SKM-1 (cell line): ENCODE data around the gene AGFG1.
"Not testable (repeated sequence)": the region's sequence is repeated elsewhere in the genome, so short reads cannot be mapped to it uniquely, and the experiment has no call there.

Experiments used
- DNase-seq: peaks from one replicate; lab custom pipeline; 2025; ENCODE audit not compliant: unreplicated experiment; lab: John Stamatoyannopoulos, UW

Gene AGFG1

DNA sequence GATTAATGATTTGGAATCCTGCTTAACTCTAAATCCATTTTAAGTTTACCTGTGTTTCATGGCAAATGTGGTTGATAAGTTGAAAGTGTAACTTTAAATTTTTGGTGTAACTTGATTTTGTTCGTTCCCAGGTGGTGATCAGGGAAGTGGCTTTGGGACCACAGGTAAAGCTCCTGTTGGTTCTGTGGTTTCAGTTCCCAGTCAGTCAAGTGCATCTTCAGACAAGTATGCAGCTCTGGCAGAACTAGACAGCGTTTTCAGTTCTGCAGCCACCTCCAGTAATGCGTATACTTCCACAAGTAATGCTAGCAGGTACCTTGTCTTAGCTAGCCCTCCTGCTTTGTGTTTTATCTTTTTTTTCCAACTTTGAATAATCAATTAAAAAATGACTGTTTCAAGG is 62.8 kb downstream of the AGFG1 start:
- no peak for DNase-seq

DNA sequence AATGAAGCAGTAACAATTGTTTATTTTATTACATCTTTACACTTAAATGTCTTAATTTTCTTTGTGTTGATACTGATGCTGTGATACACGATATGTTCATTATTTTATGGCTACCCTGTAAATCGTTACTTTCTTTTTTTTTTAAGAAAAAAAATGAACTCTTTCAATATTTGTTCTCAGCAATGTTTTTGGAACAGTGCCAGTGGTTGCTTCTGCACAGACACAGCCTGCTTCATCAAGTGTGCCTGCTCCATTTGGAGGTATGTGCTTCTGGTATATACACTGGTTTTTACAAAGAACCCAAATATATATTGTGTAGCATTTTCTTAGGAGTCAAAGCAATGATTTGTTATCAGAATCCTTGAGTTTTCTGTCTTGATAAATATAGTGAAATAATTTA is 64.5 kb downstream of the AGFG1 start:
- no peak for DNase-seq

DNA sequence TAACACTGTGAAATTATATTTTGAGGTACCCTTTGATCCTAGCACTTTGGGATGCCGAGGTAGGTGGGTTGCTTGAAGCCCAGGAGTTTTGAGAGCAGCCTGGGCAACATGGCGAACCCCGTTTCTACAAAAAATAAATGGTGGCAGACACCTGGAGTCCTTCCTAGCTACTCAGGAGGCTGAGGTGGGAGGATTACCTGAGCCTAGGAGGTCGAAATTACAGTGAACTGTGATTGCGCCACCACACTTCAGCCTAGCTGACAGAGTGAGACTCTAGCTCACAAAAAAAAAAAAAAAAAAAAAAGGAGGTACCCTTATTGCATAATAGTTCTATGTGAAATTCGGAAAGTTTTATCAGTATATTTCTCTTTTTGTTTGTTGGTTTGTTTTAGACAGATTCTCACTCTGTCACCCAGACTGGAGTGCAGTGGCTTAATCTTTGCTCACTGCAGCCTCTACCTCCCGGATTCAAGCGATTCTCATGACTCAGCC is 67.6 kb downstream of the AGFG1 start:
- DNase-seq, result no peak

DNA sequence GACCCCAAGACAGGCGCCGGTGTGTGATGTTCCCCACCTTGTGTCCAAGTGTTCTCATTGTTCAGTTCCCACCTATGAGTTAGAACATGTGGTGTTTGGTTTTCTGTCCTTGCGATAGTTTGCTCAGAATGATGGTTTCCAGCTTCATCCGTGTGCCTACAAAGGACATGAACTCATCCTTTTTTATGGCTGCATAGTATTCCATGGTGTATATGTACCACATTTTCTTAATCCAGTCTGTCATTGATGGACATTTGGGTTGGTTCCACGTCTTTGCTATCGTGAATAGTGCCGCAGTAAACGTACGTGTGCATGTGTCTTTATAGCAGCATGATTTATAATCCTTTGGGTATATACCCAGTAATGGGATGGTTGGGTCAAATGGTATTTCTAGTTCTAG is 68.4 kb downstream of the AGFG1 start:
- not testable (repeated sequence) for DNase-seq

DNA sequence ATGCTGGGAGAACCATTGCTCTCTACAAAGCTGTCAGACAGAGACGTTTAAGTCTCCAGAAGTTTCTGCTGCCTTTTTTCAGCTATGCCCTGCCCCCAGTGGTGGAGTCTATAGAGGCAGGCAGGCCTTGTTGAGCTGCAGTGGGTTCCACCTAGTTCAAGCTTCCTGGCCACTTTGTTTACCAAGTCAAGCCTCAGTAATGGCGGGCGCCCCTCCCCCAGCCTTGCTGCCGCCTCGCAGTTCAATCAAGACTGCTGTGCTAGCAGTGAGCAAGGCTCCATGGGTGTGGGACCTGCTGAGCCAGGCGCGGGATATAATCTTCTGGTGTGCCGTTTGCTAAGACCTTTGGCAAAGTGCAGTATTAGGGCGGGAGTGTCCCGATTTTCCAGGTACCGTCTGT is 74.0 kb downstream of the AGFG1 start:
- DNase-seq, result no peak

DNA sequence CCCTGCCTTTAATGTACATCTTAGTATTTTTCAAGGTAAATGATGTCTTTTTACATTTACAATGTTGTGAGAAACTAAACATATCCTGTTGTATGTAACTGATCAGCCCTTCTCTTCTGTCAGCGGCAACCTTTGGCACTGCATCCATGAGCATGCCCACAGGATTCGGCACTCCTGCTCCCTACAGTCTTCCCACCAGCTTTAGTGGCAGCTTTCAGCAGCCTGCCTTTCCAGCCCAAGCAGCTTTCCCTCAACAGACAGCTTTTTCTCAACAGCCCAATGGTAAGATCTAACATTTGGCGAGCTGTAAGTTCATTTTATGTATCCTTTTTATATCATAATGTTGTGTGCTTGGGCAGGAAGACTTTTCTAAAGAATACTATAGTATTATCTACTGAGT is 79.9 kb downstream of the AGFG1 start:
- DNase-seq, result no peak

DNA sequence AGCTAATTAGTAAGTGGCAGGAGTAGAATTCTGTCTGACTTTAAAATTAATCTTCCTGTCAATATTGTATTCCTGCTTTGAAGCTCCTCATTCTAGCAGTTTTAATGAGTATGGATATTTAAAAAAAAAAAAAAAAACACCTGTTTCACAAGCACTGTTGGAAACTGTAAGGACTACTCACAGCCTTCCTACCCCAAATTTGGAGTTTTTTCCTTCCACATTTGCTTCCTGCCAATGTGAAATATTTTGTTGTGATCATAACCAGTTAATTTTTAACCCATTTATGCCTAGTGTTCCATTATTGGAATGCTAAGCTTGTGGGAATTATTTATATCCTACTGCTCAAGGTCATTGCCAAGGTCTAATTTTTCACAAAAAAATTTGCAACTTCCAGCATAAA is 90.6 kb downstream of the AGFG1 start:
- no peak for DNase-seq

DNA sequence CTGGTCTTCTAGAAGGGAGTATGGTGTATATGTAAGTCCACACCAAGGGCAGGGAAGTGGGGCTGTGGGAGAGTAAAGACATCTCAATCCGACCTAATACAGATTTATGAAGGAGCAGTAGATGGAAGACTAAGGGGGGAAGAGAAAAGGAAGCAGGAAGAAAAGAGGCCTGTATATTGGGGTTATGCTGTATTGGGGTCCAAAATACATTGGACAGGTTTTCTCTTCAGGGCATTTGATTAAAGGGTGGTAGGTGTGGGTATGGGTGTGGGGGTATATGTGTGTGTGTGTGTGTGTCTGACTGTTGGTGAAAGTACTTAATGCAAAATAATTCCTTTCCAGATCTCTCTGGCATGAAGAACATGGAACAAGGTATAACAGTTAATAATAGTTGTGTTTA is 93.1 kb downstream of the AGFG1 start:
- no peak for DNase-seq

DNA sequence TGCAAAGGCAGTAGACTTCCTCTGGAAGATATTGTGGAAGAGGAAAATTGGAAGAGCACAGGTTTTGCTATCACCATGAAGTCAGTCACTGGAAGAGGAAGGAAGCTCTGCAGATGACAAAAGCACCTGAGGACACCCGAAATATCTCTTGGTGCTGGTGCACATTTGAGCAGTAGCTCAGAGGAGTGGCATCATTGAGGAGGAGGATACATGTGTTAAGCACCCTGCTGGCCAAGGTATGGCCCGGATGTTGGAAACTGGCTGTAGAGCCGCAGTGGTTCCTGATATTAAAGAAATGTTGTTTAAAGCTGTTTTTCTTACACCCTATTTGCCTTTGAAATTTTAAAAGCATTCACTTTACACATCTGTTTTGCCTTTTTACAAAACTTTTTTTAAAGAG is 94.1 kb downstream of the AGFG1 start:
- no peak for DNase-seq

DNA sequence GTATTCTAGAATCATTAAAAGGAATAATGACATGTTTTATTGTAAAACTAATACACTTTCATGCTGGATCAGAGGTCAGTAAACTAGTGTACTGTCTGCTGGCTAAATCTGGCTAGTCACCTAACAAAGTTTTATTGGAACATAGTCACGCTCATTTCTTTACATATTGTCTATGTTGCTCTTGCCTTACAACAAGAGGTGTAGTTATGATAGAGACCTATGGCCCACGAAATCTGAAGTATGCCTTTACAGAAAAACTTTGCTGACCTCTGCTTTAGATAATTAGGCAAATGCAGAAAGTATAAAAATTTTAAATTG is 96.9 kb downstream of the AGFG1 start:
- DNase-seq, result no peak

DNA sequence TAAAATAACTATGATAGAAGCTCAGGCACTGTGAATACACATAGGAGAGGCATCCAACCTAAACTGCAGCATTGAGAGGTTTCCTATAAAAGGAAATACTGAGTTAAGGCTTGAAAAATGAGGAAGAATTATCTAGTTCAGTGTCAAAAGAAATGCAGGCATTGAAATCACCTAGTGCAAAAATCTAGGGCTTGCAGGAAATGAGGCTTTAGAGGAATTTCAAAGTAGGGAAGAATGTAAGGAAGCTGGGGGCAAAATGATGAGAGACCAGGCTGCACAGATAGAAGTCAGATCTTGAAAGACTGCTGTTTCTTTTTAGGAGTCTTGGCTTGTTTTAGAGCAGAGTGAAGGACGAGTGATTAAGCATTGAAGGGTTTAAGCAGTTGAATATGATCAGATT is 98.7 kb downstream of the AGFG1 start:
- DNase-seq, result no peak

DNA sequence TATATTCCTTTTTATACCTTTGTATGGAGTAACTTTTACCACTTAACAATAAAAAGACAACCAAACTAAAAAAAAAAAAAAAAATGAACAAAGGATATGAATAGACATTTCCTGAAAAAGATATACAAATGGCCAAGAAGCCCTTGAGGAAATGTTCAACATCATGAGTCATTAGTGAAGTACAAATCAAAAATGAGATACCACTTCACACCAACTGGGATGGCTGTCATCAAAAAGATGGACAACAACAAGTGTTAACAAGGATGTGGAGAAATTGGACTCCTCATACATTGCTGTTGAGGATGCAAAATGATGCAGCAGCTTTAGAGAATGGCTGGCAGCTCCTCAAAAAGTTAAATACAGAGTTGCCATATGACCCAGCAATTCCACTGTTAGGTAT is 104.2 kb downstream of the AGFG1 start:
- DNase-seq, result no peak

DNA sequence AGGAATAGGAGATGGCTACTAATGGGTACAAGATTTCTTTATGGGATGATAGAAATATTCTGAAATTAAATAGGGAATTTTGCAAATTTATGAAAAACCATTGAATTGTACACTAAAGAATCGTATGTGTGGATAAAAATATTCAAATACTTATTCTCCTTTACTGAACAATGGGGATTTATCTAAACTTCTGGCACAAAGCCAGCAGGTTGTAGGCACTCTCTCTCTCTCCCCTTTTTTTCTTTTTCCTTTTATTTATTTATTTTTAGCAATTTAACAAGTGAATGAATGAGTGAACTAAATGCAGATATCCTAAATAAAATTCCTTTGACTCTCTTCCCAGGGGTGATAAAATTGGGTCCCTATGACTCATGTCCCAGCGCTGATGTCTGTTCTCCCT is 104.9 kb downstream of the AGFG1 start:
- DNase-seq, result no peak

DNA sequence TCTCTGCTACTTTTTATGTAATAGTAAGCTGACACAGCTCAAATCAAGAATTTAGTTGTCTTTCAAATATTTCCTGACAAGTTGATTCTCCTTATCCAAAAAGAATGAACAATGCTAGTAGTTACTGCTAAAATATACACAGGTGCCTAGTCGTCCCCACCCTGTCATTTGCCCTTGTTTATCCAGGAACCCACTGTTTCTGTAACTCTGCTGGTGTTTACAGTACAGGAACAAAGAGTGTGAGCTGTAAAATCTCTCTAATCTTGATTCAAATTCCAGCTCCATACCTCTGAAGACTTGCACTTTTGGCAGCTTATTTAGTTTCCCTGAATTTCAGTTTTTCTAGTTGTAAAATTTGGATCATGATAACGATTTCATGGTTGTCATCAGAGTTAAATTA is 105.6 kb downstream of the AGFG1 start:
- DNase-seq, result no peak

DNA sequence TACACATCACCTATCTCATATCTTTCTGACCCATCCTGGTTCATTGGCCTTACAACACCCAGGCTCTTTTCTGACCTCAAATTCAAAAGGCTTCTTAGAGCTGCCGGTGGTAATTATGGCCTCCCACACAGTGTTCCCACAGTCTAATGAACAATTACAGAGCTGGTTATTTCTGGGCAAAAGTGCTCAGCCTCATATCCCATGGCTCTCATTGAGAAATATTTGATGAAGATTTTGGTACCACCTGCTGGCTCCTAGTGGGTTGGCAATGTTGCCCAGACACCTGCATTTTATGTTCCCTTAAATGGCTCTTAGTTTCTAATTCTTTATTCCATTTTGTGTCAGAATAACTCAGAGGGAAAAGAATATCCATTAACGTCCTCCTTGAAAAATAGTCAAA is 106.7 kb downstream of the AGFG1 start:
- DNase-seq, result no peak

DNA sequence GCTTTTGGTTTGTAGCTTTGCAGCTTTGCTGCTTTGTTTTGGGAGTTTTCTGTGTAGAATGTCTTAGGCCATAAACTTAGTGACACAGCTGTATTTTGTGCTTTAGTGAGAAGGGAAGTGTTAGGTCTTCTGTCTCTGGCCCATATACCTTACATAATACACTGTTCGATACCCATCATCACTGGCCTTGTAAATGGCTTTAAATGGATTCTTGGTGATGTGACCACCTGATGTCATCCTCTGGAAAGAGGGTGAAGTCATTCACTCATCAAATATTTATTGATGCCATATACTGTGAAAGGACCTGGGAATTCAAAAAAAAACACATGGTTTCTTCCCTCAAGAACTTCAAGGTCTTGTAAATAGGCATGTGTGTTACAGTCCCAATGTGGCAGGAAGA is 107.8 kb downstream of the AGFG1 start:
- no peak for DNase-seq

DNA sequence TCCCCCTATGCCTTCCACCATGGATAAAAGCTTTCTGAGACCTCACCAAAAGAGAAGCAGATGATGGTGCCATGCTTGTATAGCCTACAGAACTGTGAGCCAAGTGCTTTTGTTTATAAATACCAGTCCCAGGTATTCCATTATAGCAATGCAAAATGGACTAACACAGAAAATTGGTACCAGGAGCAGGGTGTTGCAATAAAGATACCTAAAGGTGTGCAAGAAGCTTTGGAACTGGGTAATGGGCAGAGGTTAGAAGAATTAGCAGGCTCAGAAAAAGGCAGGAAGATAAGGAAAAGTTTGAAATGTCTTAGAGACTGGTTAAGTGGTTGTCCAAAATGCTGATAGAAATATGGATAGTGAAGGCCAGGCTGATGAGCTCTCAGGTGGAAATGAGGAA is 110.4 kb downstream of the AGFG1 start:
- no peak for DNase-seq

DNA sequence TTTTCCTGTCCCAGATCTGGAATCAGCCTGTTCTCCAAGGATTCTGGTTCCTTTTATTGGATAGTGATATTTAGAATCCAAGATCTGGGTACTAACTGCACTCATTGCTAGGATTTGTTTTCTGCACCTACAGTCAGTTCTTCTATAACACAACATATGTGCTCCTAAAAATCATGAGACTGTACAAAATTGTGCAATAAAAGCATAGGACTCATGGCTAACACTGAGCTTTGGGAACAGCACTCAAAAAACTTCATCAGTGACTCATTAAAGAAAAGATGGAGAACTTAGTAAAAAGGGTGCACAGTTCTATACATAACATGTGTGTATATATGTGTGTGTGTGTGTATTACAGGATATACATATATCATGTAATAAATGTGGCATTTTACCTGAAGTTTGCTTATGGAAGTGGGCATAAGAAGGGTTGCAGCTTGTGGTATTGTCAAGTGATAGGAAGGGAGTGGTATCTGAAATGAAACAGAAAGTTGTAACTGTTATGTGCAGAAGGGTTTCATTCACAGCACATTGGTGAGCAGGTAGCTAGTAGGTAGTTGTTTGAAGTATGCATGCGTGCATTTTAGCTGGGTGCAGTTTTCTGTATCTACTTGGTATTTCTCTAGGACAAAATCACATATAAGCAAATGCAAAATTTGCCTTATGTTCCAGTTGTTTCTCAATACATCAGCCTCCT is 120.9 kb downstream of the AGFG1 start:
- DNase-seq, result no peak

DNA sequence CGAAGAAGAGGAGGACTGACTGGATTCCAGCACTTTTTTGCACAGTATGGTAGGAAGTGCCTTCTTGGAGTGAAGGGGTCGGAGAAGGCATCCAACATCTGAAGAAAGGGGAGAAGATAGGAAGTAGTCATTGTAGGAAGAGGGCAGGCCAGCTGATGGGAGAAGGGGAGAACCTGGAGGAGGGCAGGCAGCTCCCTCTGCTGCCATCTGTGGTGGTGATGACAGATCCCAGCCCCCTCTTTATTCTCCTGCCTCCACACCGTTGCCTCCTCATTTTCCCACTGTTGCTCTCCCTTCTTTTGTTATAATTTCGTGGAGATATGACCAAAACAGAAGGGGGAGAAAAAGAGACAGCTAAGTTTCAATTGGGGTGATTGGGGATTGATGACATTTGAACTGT is 123.8 kb downstream of the AGFG1 start:
- DNase-seq, result no peak

DNA sequence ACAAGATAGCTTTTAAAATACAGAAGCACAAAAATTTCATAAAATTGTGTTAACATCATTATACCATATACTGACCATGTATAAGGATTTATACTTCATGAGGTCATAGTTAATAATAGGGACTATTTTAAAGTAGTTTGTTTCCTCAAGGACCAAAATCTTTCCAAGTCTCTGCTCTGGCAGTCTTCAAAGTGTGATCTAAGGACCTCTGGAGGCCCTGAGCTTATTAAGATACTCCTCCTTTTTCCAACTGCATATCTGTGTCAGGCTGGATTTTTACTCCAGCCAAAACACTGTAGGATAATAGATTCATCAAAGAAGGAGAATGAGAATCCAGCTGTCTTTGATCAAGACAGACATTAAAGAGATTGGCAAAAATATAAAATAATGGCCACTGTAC is 125.1 kb downstream of the AGFG1 start:
- no peak for DNase-seq

DNA sequence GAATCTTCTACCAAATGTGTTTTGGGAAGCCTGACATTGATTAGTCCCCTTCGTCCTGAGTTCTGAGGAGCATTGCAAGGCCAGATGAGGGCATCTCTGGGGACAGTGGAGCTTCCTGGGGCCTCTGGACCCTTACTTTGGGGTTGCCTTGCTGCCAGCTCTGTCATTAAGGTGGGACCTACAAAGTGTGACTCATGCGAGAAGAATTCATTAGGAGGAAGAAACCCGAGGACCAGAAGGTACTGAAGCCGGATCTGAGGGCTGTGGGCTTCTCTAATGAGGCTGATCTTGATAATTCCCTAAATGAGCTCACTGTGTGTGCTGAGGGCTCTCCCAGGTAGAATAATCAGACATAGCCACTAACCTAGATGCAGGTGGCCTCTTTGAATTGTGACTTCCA is 126.0 kb downstream of the AGFG1 start:
- no peak for DNase-seq

DNA sequence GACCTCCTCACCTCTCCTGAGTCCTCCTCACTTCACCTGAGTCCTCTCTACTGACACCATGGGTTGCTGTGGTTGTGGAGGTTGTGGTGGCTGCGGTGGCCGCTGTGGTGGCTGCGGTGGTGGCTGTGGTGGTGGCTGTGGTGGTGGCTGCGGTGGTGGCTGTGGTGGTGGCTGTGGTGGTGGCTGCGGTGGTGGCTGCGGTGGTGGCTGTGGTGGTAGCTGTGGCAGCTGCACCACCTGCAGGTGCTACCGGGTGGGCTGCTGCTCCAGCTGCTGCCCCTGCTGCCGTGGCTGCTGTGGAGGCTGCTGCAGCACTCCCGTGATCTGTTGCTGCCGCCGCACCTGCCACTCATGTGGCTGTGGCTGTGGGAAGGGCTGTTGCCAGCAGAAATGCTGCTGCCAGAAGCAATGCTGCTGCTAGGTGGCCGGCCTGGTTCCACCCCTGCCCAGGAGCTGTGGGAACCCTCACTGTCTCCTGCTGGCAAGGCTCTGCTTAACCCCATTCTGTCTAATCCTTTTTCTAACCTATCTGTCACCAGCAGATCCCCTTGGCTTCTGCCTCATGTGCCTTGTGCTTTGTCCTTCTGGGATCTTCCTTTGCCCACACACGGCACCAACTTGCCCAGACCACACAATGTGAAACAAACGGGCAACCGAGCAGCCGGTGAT is 127.0 kb downstream of the AGFG1 start, which contains the start of gene SCYGR2:
TSS of gene SCYGR2 (plus strand) at position 59 of the 669 bp plus-strand sequence. CDS start at position 59, 0 bp downstream.
- DNase-seq, result not testable (repeated sequence)

DNA sequence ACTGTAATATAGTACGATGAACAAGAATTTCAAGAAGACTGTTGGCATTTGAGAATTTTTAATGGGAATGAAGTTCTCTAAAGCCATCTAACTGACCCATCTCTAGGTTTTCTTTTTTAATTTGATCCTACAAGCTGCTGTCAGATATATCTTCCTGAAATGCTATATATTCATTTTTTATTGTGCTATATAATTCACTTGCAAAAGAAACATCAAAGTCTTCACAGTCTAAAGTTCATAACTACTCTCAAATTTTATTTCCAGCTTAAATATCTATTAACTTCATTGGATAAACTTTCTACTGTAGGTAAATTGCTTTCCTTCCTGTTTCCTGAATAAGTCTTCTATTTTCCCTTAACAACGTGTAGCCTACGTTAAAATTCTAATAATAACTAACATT is 130.4 kb downstream of the AGFG1 start:
- DNase-seq, result no peak
